ENCODE data around the gene HPS1. TPM values are rescaled to one million over a fixed set of nuclear protein-coding genes. Genes with fewer than 3 reads are reported as not detected.

The HPS1 gene
- total RNA-seq, 1 experiment from 2014 or later: 2.8 TPM

- peaks cover 6% of the 10 kb centered on the region; the same call in 1 of the 2 replicates for H3K27me3 ChIP-seq
- DNase-seq: no peak
- H3K4me3 ChIP-seq: no peak overlapping the region
These were observed 78.1 kb downstream of the HPS1 start for GRCh38 chr10:98368644-98369043.

GRCh38 chr10:98367604-98368451 lies 78.9 kb downstream of the HPS1 start:
- 0 out of 2 replicates have a peak, but pooled peaks cover 2% of the 10 kb centered on the region for H3K9me3 ChIP-seq (replicated peaks)
- no peak overlapping the region for H3K27ac ChIP-seq
- peak in 1 of 2 experiments; percentile 19 for DNase-seq
- no peaks in the 10 kb centered on the region for H3K4me1 ChIP-seq
- no peaks in the 10 kb centered on the region for H3K36me3 ChIP-seq
- peaks cover 6% of the 10 kb centered on the region; the same call in 1 of the 2 replicates for H3K27me3 ChIP-seq
- H3K4me3 ChIP-seq: no peak overlapping the region

More at GRCh38 chr10:98368644-98369043, 78.1 kb downstream of the HPS1 start:
- no peak overlapping the region for H3K27ac ChIP-seq
- H3K9me3 ChIP-seq (replicated peaks): 0 out of 2 replicates have a peak, but pooled peaks cover 2% of the 10 kb centered on the region
- no peaks in the 10 kb centered on the region for H3K36me3 ChIP-seq
- no peaks in the 10 kb centered on the region for H3K4me1 ChIP-seq

Other genes starting within 250 kb of the HPS1 start
- gene LOXL4, start 178.7 kb downstream of the HPS1 start, total RNA-seq (2014; rRNA removed; shearing (Covaris generic)): 8.1 and 8.7 TPM in 2 replicates
- gene PYROXD2, start 31.8 kb downstream of the HPS1 start, total RNA-seq (2014; rRNA removed; shearing (Covaris generic)): 0.59 and 1.1 TPM in 2 replicates